Astrocyte (in vitro differentiated cells and primary cell): ENCODE results near the gene ZNF444. TPM values are rescaled to one million over a fixed set of nuclear protein-coding genes. Genes with fewer than 3 reads are reported as not detected.

Experiments
- DNase-seq: peaks from one replicate; pipeline ENCODE4 v3.0.0-alpha.2; 2010; ENCODE audit warnings: low read depth
- FAIRE-seq: peaks from 2 replicates; lab custom pipeline; 2011; peaks lifted over from hg19 to GRCh38; lab: Jason Lieb, UNC
- H2AFZ ChIP-seq: 2 replicates; pipeline ENCODE4 v1.6.0; 2012; ENCODE audit warnings: low read depth, low read length, inconsistent platforms
- H3K27ac ChIP-seq: 2 replicates; pipeline ENCODE4 v1.5.1; 2011; ENCODE audit warnings: low read depth, low read length, inconsistent platforms
- H3K27me3 ChIP-seq: 2 replicates; pipeline ENCODE4 v1.6.0; 2011; ENCODE audit warnings: low read length, inconsistent platforms; ENCODE audit not compliant: insufficient read depth
- H3K36me3 ChIP-seq: 2 replicates; pipeline ENCODE4 v1.5.1; 2011; ENCODE audit warnings: low read length, inconsistent platforms; ENCODE audit not compliant: insufficient read depth
- H3K4me1 ChIP-seq: 2 replicates; pipeline ENCODE4 v1.5.1; 2011; ENCODE audit warnings: low read length, inconsistent platforms; ENCODE audit not compliant: insufficient read depth
- H3K4me2 ChIP-seq: 2 replicates; pipeline ENCODE4 v1.6.0; 2012; ENCODE audit warnings: low read length, inconsistent platforms
- H3K4me3 ChIP-seq: 2 replicates; pipeline ENCODE4 v1.5.1; 2011; ENCODE audit warnings: low read depth, mild to moderate bottlenecking, low read length, inconsistent platforms; ENCODE audit not compliant: insufficient read depth
- H3K79me2 ChIP-seq: 2 replicates; pipeline ENCODE4 v1.6.0; 2012; ENCODE audit warnings: mild to moderate bottlenecking, low read length, inconsistent platforms; ENCODE audit not compliant: insufficient read depth
- H3K9ac ChIP-seq: 2 replicates; pipeline ENCODE4 v1.6.0; 2012; ENCODE audit warnings: mild to moderate bottlenecking, low read length, inconsistent platforms
- H3K9me3 ChIP-seq: 2 replicates; pipeline ENCODE4 v1.5.1; 2012; ENCODE audit warnings: low read depth, mild to moderate bottlenecking, low read length, inconsistent platforms; ENCODE audit not compliant: insufficient read depth
- H4K20me1 ChIP-seq: 2 replicates; pipeline ENCODE4 v1.6.0; 2012; ENCODE audit warnings: low read length, inconsistent platforms; ENCODE audit not compliant: insufficient read depth
- H3K27ac Mint-ChIP-seq: one replicate; pipeline ENCODE4 v1.8.0; 2021; ENCODE audit warnings: mild to moderate bottlenecking, mixed read lengths; ENCODE audit not compliant: unreplicated experiment
- H3K27me3 Mint-ChIP-seq: one replicate; pipeline ENCODE4 v1.8.0; 2021; ENCODE audit warnings: low read depth, mixed read lengths; ENCODE audit not compliant: unreplicated experiment
- H3K36me3 Mint-ChIP-seq: one replicate; pipeline ENCODE4 v1.8.0; 2021; ENCODE audit warnings: low read depth, mixed read lengths; ENCODE audit not compliant: unreplicated experiment
- H3K4me1 Mint-ChIP-seq: one replicate; pipeline ENCODE4 v1.8.0; 2021; ENCODE audit warnings: low read depth, mixed read lengths; ENCODE audit not compliant: unreplicated experiment
- H3K4me3 Mint-ChIP-seq: one replicate; pipeline ENCODE4 v1.8.0; 2021; ENCODE audit warnings: mild to moderate bottlenecking, moderate library complexity, mixed read lengths; ENCODE audit not compliant: unreplicated experiment
- H3K9me3 Mint-ChIP-seq: one replicate; pipeline ENCODE4 v1.8.0; 2021; ENCODE audit warnings: mild to moderate bottlenecking, mixed read lengths; ENCODE audit not compliant: unreplicated experiment
- CTCF ChIP-seq: IDR thresholded peaks from 2 replicates; pipeline ENCODE4 v1.5.1; 2011; ENCODE audit warnings: low read depth, mild to moderate bottlenecking, inconsistent platforms, low read length, moderate library complexity; ENCODE audit not compliant: insufficient read depth
- EZH2 ChIP-seq: IDR thresholded peaks from 2 replicates; pipeline ENCODE4 v1.6.1; 2012; ENCODE audit warnings: mild to moderate bottlenecking, low read length, inconsistent platforms; ENCODE audit not compliant: insufficient read depth
- total RNA-seq: library from RNA; stranded (reverse); gene quantifications from 2 replicates; pipeline ENCODE4 v1.2.1, GENCODE V29; 2021

Gene ZNF444
- total RNA-seq, 1 donor from 2014 or later, result 34.7 TPM

- peaks cover 14% of the 10 kb centered on the region for H4K20me1 ChIP-seq
- H3K79me2 ChIP-seq, result no peaks in the 10 kb centered on the region
- no peaks in the 10 kb centered on the region for H3K4me1 ChIP-seq
- no peaks in the 10 kb centered on the region for H3K27me3 ChIP-seq
- Mint-ChIP-seq H3K9me3 (no peaks in the 10 kb centered on the region), H3K27ac (no peak overlapping the region), H3K27me3 (no peaks in the 10 kb centered on the region), H3K36me3 (peaks cover 26% of the 10 kb centered on the region), H3K4me3 (no peak overlapping the region), H3K4me1 (peaks cover 12% of the 10 kb centered on the region)
- TF ChIP-seq CTCF (no peak), EZH2 (no peak)
- H3K27ac ChIP-seq, result no peak overlapping the region
- no peak for FAIRE-seq
- no peaks in the 10 kb centered on the region for H3K36me3 ChIP-seq
- peaks cover 3% of the 10 kb centered on the region for H3K9me3 ChIP-seq
- no peak overlapping the region for H3K4me2 ChIP-seq
- H3K9ac ChIP-seq, result no peak overlapping the region
- H2AFZ ChIP-seq, result no peak overlapping the region
- H3K4me3 ChIP-seq, result no peak overlapping the region
- no peak for DNase-seq
Observed at GRCh38 chr19:56158170-56158757, 17.2 kb downstream of the ZNF444 start.

GRCh38 chr19:56159009-56159559 lies 18.0 kb downstream of the ZNF444 start:
- peaks cover 6% of the 10 kb centered on the region for H4K20me1 ChIP-seq
- H3K4me2 ChIP-seq, result no peak overlapping the region
- peaks cover 8% of the 10 kb centered on the region for H3K4me1 Mint-ChIP-seq
- no peak overlapping the region for H3K27ac ChIP-seq
- H3K79me2 ChIP-seq, result no peaks in the 10 kb centered on the region
- H3K4me3 ChIP-seq, result no peak overlapping the region
- H3K4me1 ChIP-seq, result no peaks in the 10 kb centered on the region
- no peaks in the 10 kb centered on the region for H3K27me3 ChIP-seq
- no peak overlapping the region for H3K27ac Mint-ChIP-seq
- no peaks in the 10 kb centered on the region for H3K9me3 Mint-ChIP-seq
- H3K36me3 ChIP-seq, result no peaks in the 10 kb centered on the region
- peaks cover 3% of the 10 kb centered on the region for H3K9me3 ChIP-seq
- peaks cover 26% of the 10 kb centered on the region for H3K36me3 Mint-ChIP-seq
- no peak overlapping the region for H2AFZ ChIP-seq
- no peak overlapping the region for H3K9ac ChIP-seq
- H3K27me3 Mint-ChIP-seq, result no peaks in the 10 kb centered on the region
- H3K4me3 Mint-ChIP-seq, result no peak overlapping the region
- TF ChIP-seq EZH2, result no peak
- no peak for TF ChIP-seq CTCF
- no peak for DNase-seq
- no peak for FAIRE-seq

GRCh38 chr19:56159622-56160271 lies 18.7 kb downstream of the ZNF444 start:
- Histone ChIP-seq H3K4me1 (no peaks in the 10 kb centered on the region), H3K79me2 (no peaks in the 10 kb centered on the region), H3K4me3 (no peak overlapping the region), H2AFZ (no peak overlapping the region), H3K27ac (no peak overlapping the region), H3K4me2 (no peak overlapping the region), H3K9me3 (peaks cover 3% of the 10 kb centered on the region), H3K9ac (no peak overlapping the region), H3K27me3 (no peaks in the 10 kb centered on the region), H4K20me1 (peaks cover 3% of the 10 kb centered on the region), H3K36me3 (no peaks in the 10 kb centered on the region)
- peaks cover 26% of the 10 kb centered on the region for H3K36me3 Mint-ChIP-seq
- H3K4me3 Mint-ChIP-seq, result no peak overlapping the region
- FAIRE-seq, result no peak
- no peak overlapping the region for H3K27ac Mint-ChIP-seq
- peaks cover 8% of the 10 kb centered on the region for H3K4me1 Mint-ChIP-seq
- DNase-seq, result no peak
- TF ChIP-seq CTCF (no peak), EZH2 (no peak)
- H3K27me3 Mint-ChIP-seq, result no peaks in the 10 kb centered on the region
- no peaks in the 10 kb centered on the region for H3K9me3 Mint-ChIP-seq
